Astrocyte of the spinal cord (primary cell): ENCODE measurements around the gene ZMAT5.

Experiments used
- DNase-seq: peaks from one replicate; pipeline ENCODE4 v3.0.0; 2011; ENCODE audit warnings: low read depth, low spot score
- H3K4me3 ChIP-seq: 2 replicates; pipeline ENCODE4 v1.5.1; 2011; ENCODE audit warnings: low read depth, mild to moderate bottlenecking, low read length, moderate library complexity
- CTCF ChIP-seq: IDR thresholded peaks from 2 replicates; pipeline ENCODE4 v1.5.1; 2012; ENCODE audit warnings: low read depth, mild to moderate bottlenecking, low read length, inconsistent platforms
- in situ Hi-C: cut with HindIII; loops from 2 replicates; pipeline ENCODE4 v1.10.0; 2017; ENCODE audit warnings: low sequenced_read_pairs

ZMAT5 gene

GRCh38 chr22:29780748-29781676 is 14.2 kb upstream of the ZMAT5 start:
- in situ Hi-C loops, result no loop called here
- TF ChIP-seq CTCF, result no peak
- peak; percentile 84 for DNase-seq
- H3K4me3 ChIP-seq, result no peak overlapping the region

GRCh38 chr22:29780220-29780619 is 13.4 kb upstream of the ZMAT5 start:
- no peak for TF ChIP-seq CTCF
- in situ Hi-C loops, result no loop called here
- H3K4me3 ChIP-seq, result no peak overlapping the region
- DNase-seq, result no peak

GRCh38 chr22:29773233-29773632 is 6.4 kb upstream of the ZMAT5 start:
- peak; percentile 50 for DNase-seq
- in situ Hi-C loops, result no loop called here
- no peak for TF ChIP-seq CTCF
- no peak overlapping the region for H3K4me3 ChIP-seq

- TF ChIP-seq CTCF, result peak; percentile 56
- no peak overlapping the region for H3K4me3 ChIP-seq
- DNase-seq, result peak; percentile 49
- in situ Hi-C loops, result no loop called here
Observed at GRCh38 chr22:29772170-29772641, 5.4 kb upstream of the ZMAT5 start.

- no peak overlapping the region for H3K4me3 ChIP-seq
- TF ChIP-seq CTCF, result no peak
- no peak for DNase-seq
- in situ Hi-C loops, result no loop called here
Observed at GRCh38 chr22:29769723-29770321, 3.0 kb upstream of the ZMAT5 start.

- no peak for TF ChIP-seq CTCF
- in situ Hi-C loops, result no loop called here
- peak overlapping the region; percentile 100 for H3K4me3 ChIP-seq
- DNase-seq, result no peak
Observed at GRCh38 chr22:29768052-29768693, 1.4 kb upstream of the ZMAT5 start.
